ENCODE data around the gene ARHGAP23.

DNA sequence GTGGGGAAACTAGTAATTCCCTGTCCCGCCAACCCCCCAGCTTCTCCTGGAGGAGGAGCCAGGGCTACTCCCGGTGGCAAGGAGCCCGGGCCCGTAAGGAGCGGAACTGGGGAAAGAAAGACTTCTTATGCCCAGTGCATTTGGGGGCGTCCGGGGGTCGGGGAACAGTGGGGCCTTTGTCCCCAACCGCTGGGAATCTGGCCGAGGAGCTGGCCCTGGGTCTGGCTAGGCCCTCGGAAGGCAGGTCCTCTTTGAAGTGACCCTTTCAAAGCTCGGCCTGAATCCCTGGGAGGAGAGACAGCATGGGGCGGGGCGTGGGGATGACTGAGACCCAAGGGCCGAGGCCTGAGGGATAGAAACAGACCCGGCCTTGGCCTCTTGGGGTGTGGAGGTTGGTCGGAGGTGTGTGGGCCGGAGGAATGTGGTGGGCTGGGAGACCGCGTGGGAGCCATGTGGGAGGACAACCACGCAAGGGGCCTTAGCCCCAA lies 6.0 kb downstream of the ARHGAP23 start:
- TF ChIP-seq, protein P1, sequence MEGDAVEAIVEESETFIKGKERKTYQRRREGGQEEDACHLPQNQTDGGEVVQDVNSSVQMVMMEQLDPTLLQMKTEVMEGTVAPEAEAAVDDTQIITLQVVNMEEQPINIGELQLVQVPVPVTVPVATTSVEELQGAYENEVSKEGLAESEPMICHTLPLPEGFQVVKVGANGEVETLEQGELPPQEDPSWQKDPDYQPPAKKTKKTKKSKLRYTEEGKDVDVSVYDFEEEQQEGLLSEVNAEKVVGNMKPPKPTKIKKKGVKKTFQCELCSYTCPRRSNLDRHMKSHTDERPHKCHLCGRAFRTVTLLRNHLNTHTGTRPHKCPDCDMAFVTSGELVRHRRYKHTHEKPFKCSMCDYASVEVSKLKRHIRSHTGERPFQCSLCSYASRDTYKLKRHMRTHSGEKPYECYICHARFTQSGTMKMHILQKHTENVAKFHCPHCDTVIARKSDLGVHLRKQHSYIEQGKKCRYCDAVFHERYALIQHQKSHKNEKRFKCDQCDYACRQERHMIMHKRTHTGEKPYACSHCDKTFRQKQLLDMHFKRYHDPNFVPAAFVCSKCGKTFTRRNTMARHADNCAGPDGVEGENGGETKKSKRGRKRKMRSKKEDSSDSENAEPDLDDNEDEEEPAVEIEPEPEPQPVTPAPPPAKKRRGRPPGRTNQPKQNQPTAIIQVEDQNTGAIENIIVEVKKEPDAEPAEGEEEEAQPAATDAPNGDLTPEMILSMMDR (IDR thresholded peaks at IDR 0.05), result no peak
- TF ChIP-seq POLR2A (IDR thresholded peaks at IDR 0.05), result no peak

Data from thyroid gland (tissue), 4 donors.